ENCODE data around the gene RNF212B. TPM values are rescaled to one million over a fixed set of nuclear protein-coding genes. Genes with fewer than 3 reads are reported as not detected.
A peak's percentile ranks its signal among the peaks of the same experiment; 100 is the strongest.

Gene RNF212B
- total and polyA plus RNA-seq, 2 of the 13 experiments (the other 11 are each of a cell fraction or from before 2014, with no cell fraction given) = 0.05 TPM; not detected in 1

GRCh38 chr14:23302290-23303225, 64.8 kb downstream of the RNF212B start, which contains the start of gene PPP1R3E (continued):
- peak; percentile 2 for TF ChIP-seq MLX (CRISPR knock-in tag; IDR thresholded peaks at IDR 0.05)
- peak; percentile 94; the same call in 1 of the 2 replicates for TF ChIP-seq PAX8 (CRISPR knock-in tag; IDR thresholded peaks at IDR 0.05; ENCODE audit: borderline replicate concordance)
- no peak; the same call in 1 of the 2 replicates for TF ChIP-seq ZNF362 (CRISPR knock-in tag; IDR thresholded peaks at IDR 0.05; ENCODE audit: borderline replicate concordance)
- peak; percentile 53 for TF ChIP-seq PHF8 (CRISPR knock-in tag; IDR thresholded peaks at IDR 0.05)
- TF ChIP-seq ATAD3A (CRISPR knock-in tag; IDR thresholded peaks at IDR 0.05) = no peak; the same call in 1 of the 2 replicates
- TF ChIP-seq ZNF343 (CRISPR knock-in tag; IDR thresholded peaks at IDR 0.05) = peak; percentile 61; the same call in 1 of the 2 replicates
- TF ChIP-seq ELF3 (CRISPR knock-in tag; IDR thresholded peaks at IDR 0.05) = peak; percentile 48
- TF ChIP-seq JARID2 (CRISPR knock-in tag; IDR thresholded peaks at IDR 0.05; ENCODE audit: insufficient replicate concordance) = peak; percentile 97
- peak; percentile 91 for TF ChIP-seq ZNF879 (CRISPR knock-in tag; IDR thresholded peaks at IDR 0.05)
- TF ChIP-seq ZNF414 (CRISPR knock-in tag; IDR thresholded peaks at IDR 0.05) = no peak
- TF ChIP-seq ZNF589 (CRISPR knock-in tag; conservative IDR thresholded peaks at IDR 0.05) = no peak
- TF ChIP-seq ZNF749 (CRISPR knock-in tag; IDR thresholded peaks at IDR 0.05; ENCODE audit: borderline replicate concordance) = peak; percentile 46; the same call in 1 of the 2 replicates
- TF ChIP-seq SOX5 (CRISPR knock-in tag; IDR thresholded peaks at IDR 0.05; ENCODE audit: borderline replicate concordance) = peak; percentile 27; the same call in 1 of the 2 replicates
- TF ChIP-seq MIER2 (CRISPR knock-in tag; IDR thresholded peaks at IDR 0.05) = peak; percentile 55; the same call in 1 of the 2 replicates
- TF ChIP-seq ZNF264 (CRISPR knock-in tag; IDR thresholded peaks at IDR 0.05) = peak; percentile 50; the same call in 1 of the 2 replicates
- peak; percentile 86 for TF ChIP-seq ZNF225 (CRISPR knock-in tag; IDR thresholded peaks at IDR 0.05)
- TF ChIP-seq AHDC1 (CRISPR knock-in tag; IDR thresholded peaks at IDR 0.05; ENCODE audit: borderline replicate concordance) = no peak
- peak; percentile 81 for TF ChIP-seq ZNF563 (CRISPR knock-in tag; IDR thresholded peaks at IDR 0.05)

All from HepG2 (cell line).